Upper lobe of left lung (tissue), 6 donors: ENCODE data around the gene GGNBP2. TPM values are rescaled to one million over a fixed set of nuclear protein-coding genes. Genes with fewer than 3 reads are reported as not detected.
A peak's percentile ranks its signal among the peaks of the same experiment; 100 is the strongest.

Source experiments
- ATAC-seq, 2 donors: fragments of 200-7000 bp; cut with Tn5 transposase; one replicate each; pipeline ENCODE4 v1.9.1; 2022; ENCODE audit warnings: mild to moderate bottlenecking in 2 of 2, moderate library complexity in 2 of 2; ENCODE audit not compliant: low FRiP score in 2 of 2
- DNase-seq, 2 donors: peaks; one replicate each; pipeline ENCODE4 v3.0.0-alpha.2; 2019 to 2020
- H3K27ac ChIP-seq, 4 donors: fragments of 200-600 bp; sonication (generic); one replicate each; pipeline ENCODE4 v1.5.1; 2016 to 2019
- H3K27me3 ChIP-seq, 4 donors: fragments of 200-600 bp; sonication (generic); one replicate each; pipeline ENCODE4 v1.5.1; 2017 to 2019
- H3K36me3 ChIP-seq, 4 donors: fragments of 200-600 bp; sonication (generic); one replicate each; pipeline ENCODE4 v1.5.1; 2016 to 2019
- H3K4me1 ChIP-seq, 4 donors: fragments of 200-600 bp; sonication (generic); one replicate each; pipeline ENCODE4 v1.5.1; 2018 to 2019
- H3K4me3 ChIP-seq, 4 donors: fragments of 200-600 bp; sonication (generic); one replicate each; pipeline ENCODE4 v1.5.1; 2017 to 2019; ENCODE audit warnings: mild to moderate bottlenecking in 2 of 4, moderate library complexity in 1 of 4
- H3K9me3 ChIP-seq, 4 donors: fragments of 200-600 bp; sonication (generic); one replicate each; pipeline ENCODE4 v1.5.1; 2018 to 2019
- CTCF ChIP-seq, 6 experiments: fragments of 450-650 bp in 4 of 6; fragments of 200-600 bp in 2 of 6; sonication (generic) in 2 of 6; IDR thresholded peaks; one replicate each; pipeline ENCODE4 v1.5.1; 2016 to 2019; ENCODE audit warnings: antibody characterized with exemption in 6 of 6
- EP300 ChIP-seq, 4 donors: sonication (generic); formaldehyde crosslinking; IDR thresholded peaks; one replicate each; pipeline ENCODE4 v1.5.1; 2017; ENCODE audit warnings: antibody characterized with exemption in 4 of 4, control low read depth in 2 of 4
- POLR2A ChIP-seq, 4 donors: fragments of 450-650 bp; IDR thresholded peaks; one replicate each; pipeline ENCODE4 v1.5.1; 2016 to 2017; ENCODE audit warnings: antibody characterized with exemption in 4 of 4, mild to moderate bottlenecking in 2 of 4
- POLR2AphosphoS5 ChIP-seq, 2 donors: sonication (generic); formaldehyde crosslinking; IDR thresholded peaks; one replicate each; pipeline ENCODE4 v1.5.1; 2017; ENCODE audit warnings: antibody characterized with exemption in 2 of 2
- WGBS, 2 donors: methylation state at CpG; one replicate each; pipeline ENCODE4 v1.1.5; 2017 to 2018; 5-methylcytosine and 5-hydroxymethylcytosine counted together
- total RNA-seq, 6 donors: library from RNA; depleted of rRNA in 4 of 6; stranded (reverse); fragments of >200 nt in 4 of 6; gene quantifications; one replicate each; pipeline versions ENCODE4 v1.1.0 to v1.2.1, GENCODE V29; 2016 to 2021
- donor health status: DM: no; HTN: no; CAD: no; lungs with moderate emphysema.
- donor health status: DM: no; HTN: yes; CAD: no; lungs with severe emphysema.

GGNBP2 gene
- total RNA-seq, 6 donors from 2014 or later = 36.8 to 101 (median 70.0) TPM

GRCh38 chr17:36532435-36532975, 12.2 kb upstream of the GGNBP2 start:
- no peaks in the 10 kb centered on the region for H3K9me3 ChIP-seq
- 100% methylated on average over 2 of the region's 2 CpGs for WGBS, 2 donors
- no peak for TF ChIP-seq CTCF (IDR thresholded peaks at IDR 0.05)
- no peak for TF ChIP-seq POLR2A (IDR thresholded peaks at IDR 0.05)
- TF ChIP-seq POLR2AphosphoS5 (IDR thresholded peaks at IDR 0.05) = no peak
- no peak for TF ChIP-seq EP300 (IDR thresholded peaks at IDR 0.05)
- ATAC-seq (no peak), DNase-seq (no peak)
- peaks cover 4 to 21% (median 11%) of the 10 kb centered on the region in 4 donors for H3K4me1 ChIP-seq
- peaks cover 5 to 54% (median 12%) of the 10 kb centered on the region in 4 donors for H3K36me3 ChIP-seq
- no peaks in the 10 kb centered on the region for H3K27me3 ChIP-seq
- no peak overlapping the region for H3K4me3 ChIP-seq
- no peak overlapping the region for H3K27ac ChIP-seq

- Histone ChIP-seq H3K4me3 (peak overlapping the region; percentile 60 to 97 (median 78)), H3K27me3 (no peaks in the 10 kb centered on the region), H3K27ac (peak overlapping the region; percentile 89 to 99 (median 96)), H3K9me3 (no peaks in the 10 kb centered on the region), H3K36me3 (peaks cover 5 to 51% (median 7%) of the 10 kb centered on the region in 4 donors), H3K4me1 (peaks cover 4 to 21% (median 11%) of the 10 kb centered on the region in 4 donors)
- WGBS, 2 donors = 11 to 16% methylated on average over 32 to 36 of the region's 48 CpGs
- ATAC-seq (peak; percentile 64 to 79), DNase-seq (peak; percentile 65 to 90)
- TF ChIP-seq POLR2AphosphoS5 (IDR thresholded peaks at IDR 0.05) = peak in 1 of 2 donors; percentile 8
- TF ChIP-seq CTCF (IDR thresholded peaks at IDR 0.05) = peak; percentile 40 to 62 (median 58)
- TF ChIP-seq POLR2A (IDR thresholded peaks at IDR 0.05) = no peak
Observed at GRCh38 chr17:36533935-36534839, 10.5 kb upstream of the GGNBP2 start.

GRCh38 chr17:36534840-36535668, 9.7 kb upstream of the GGNBP2 start, which contains the start of the genes MYO19 and PIGW:
Gene MYO19 (minus strand): TSS chr17:36534868. CDS start chr17:36532538, 2,330 bp downstream.
Gene PIGW (plus strand): TSS chr17:36534987. CDS start chr17:36537102, 2,115 bp downstream.
- H3K27ac ChIP-seq = peak within 1 kb of the TSS; percentile 89 to 99 (median 96)
- no peaks in the 10 kb centered on the region for H3K9me3 ChIP-seq
- WGBS, 2 donors = 1% methylated on average over 12 to 55 of the region's 83 CpGs
- peaks cover 4 to 21% (median 11%) of the 10 kb centered on the region in 4 donors for H3K4me1 ChIP-seq
- DNase-seq = peak; percentile 92 to 98
- peak within 1 kb of the TSS; percentile 60 to 97 (median 78) for H3K4me3 ChIP-seq
- TF ChIP-seq CTCF (IDR thresholded peaks at IDR 0.05) = peak in 4 of 6 experiments; percentile 19 to 33 (median 23)
- TF ChIP-seq POLR2AphosphoS5 (IDR thresholded peaks at IDR 0.05) = peak; percentile 90 to 97
- TF ChIP-seq POLR2A (IDR thresholded peaks at IDR 0.05) = peak in 3 of 4 donors; percentile 29 to 93 (median 89)
- TF ChIP-seq EP300 (IDR thresholded peaks at IDR 0.05) = peak in 1 of 4 donors; percentile 71
- ATAC-seq = peak; percentile 95 to 97
- H3K27me3 ChIP-seq = no peaks in the 10 kb centered on the region
- H3K36me3 ChIP-seq = peaks cover 5 to 43% (median 7%) of the 10 kb centered on the region in 4 donors

GRCh38 chr17:36535669-36536081, 9.0 kb upstream of the GGNBP2 start:
- WGBS, 2 donors = 11% methylated on average over 15 of the region's 15 CpGs
- peak; percentile 11 to 34 for ATAC-seq

More at GRCh38 chr17:36535669-36536081, 9.0 kb upstream of the GGNBP2 start:
- H3K9me3 ChIP-seq = no peaks in the 10 kb centered on the region
- peak overlapping the region; percentile 89 to 99 (median 96) for H3K27ac ChIP-seq
- H3K4me3 ChIP-seq = peak overlapping the region; percentile 60 to 97 (median 78)
- peaks cover 5 to 42% (median 7%) of the 10 kb centered on the region in 4 donors for H3K36me3 ChIP-seq
- H3K4me1 ChIP-seq = peaks cover 4 to 21% (median 11%) of the 10 kb centered on the region in 4 donors
- no peak for TF ChIP-seq POLR2AphosphoS5 (IDR thresholded peaks at IDR 0.05)
- no peak for TF ChIP-seq POLR2A (IDR thresholded peaks at IDR 0.05)
- no peaks in the 10 kb centered on the region for H3K27me3 ChIP-seq
- no peak for DNase-seq
